ENCODE results near the gene MUC6.

The MUC6 gene

DNA sequence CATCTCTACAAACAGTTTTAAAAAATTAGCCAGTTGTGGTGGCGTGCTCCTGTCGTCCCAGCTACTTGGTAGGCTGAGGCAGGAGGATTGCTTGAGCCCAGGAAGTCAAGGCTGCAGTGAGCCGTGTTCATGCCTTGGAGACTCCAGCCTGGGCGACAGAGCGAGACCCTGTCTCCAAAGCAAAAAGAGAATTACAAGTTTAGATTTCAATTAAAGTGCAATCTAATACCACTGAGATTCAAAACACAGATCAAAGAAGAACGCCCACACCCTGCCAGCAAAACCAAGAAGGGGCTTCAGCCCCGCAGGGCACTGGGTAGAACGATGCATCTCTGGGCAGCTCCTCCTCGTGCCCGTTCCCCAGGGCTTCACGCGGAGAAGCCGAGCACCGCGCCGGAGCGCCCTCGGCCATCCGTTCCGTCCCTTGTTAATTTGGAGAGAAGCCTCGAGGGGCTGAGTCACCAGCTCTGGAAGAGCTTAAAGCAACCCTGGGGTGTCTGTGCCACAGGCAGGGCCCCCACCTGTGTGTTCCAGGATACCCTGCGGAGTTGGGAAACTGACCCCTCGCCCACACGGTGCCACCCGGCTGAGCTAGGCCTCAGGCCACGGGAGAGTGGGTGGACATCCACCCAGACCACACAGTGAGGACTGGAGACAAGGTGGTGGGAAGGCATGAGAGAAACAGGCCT is 63.9 kb downstream of the MUC6 start:
- DNase-seq = no peak
- no peak for TF ChIP-seq GATA1 (IDR thresholded peaks at IDR 0.05; ENCODE audit: low read depth, low read length)
- no peak for TF ChIP-seq POLR2A (IDR thresholded peaks at IDR 0.05; ENCODE audit: low read length)

DNA sequence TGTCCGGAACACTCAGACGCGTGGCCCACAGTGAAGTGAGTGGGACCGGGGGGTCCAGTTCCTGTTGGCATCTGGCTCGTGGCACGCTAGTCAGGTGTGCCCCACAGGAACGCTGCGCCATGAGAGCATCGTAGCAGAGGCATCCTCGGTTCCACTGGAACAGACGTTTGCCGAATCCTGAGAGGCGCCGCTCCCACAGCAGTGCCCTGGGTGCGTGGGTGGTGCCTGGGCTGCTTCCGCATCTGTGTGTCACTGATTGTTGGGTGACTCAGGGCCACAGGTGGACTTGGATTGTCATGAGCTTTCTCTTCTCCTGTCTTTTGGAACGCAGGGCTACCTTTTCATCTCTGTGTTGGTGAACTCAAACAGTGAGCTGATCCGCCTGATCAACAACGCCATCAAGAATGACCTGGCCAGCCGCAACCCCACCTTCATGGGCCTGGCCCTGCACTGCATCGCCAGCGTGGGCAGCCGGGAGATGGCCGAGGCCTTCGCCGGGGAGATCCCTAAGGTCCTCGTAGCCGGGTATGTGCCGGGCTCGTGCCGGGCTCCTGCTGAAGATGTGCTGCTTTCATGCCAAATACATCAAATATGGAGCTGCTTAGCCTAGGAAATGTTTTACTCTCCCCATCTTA is 64.7 kb downstream of the MUC6 start:
- no peak for DNase-seq
- TF ChIP-seq GATA1 (IDR thresholded peaks at IDR 0.05; ENCODE audit: low read depth, low read length) (no peak), POLR2A (IDR thresholded peaks at IDR 0.05; ENCODE audit: low read length) (no peak)

GRCh38 chr11:971092-971690 is 65.3 kb downstream of the MUC6 start:
- TF ChIP-seq GATA1 (IDR thresholded peaks at IDR 0.05; ENCODE audit: low read depth, low read length) (no peak), POLR2A (IDR thresholded peaks at IDR 0.05; ENCODE audit: low read length) (no peak)
- no peak for DNase-seq

DNA sequence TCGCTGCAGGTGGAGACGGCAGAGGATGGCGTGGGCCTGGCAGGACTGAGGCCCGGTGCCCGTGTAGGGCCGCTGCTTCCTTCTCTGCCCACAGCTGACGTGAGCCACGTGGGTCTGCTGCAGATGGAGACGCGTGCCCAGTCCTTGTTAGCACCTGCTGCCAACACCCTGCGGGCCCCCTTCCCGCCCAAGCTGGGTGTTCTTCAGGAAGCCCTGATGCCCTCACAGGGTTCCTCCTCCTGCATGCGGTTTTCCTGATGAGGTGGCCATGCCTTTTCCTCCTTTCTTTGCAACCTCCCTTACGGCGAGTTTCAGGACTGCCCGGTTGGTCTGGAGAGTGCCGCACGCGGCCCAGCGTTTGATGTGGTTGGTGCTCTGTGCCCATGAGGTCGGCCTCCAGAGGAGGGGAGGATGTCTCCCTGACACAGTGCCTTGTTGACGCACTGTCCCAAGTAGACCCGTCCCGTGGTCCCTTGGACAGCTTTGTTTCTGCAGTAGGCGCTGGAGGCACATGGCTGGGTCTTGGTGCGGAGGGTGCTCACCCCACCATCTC is 66.1 kb downstream of the MUC6 start:
- no peak for DNase-seq
- TF ChIP-seq GATA1 (IDR thresholded peaks at IDR 0.05; ENCODE audit: low read depth, low read length) = no peak
- no peak for TF ChIP-seq POLR2A (IDR thresholded peaks at IDR 0.05; ENCODE audit: low read length)

GRCh38 chr11:969651-970205 is 66.8 kb downstream of the MUC6 start:
- DNase-seq = no peak
- TF ChIP-seq GATA1 (IDR thresholded peaks at IDR 0.05; ENCODE audit: low read depth, low read length) = no peak
- no peak for TF ChIP-seq POLR2A (IDR thresholded peaks at IDR 0.05; ENCODE audit: low read length)

DNA sequence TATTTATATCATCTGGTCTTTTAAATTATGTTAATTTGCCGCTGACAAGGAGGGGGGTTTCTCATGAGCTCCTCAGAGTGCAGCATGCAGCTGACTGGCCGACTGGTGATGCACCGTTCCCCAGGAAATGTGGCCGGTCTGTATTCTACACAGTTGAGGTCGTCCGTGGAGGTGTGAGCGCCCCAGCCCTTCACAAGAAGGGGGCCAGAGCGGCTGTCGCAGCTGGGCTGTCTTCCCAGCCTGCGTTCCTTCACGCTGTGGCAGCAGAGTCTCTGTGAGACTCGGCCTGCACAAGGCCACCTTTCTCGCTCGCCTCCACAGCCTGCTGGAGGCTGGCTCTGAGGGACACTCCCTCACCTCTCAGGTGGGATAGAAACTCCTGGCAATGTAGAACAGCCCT is 67.7 kb downstream of the MUC6 start:
- TF ChIP-seq POLR2A (IDR thresholded peaks at IDR 0.05; ENCODE audit: low read length) = no peak
- no peak for TF ChIP-seq GATA1 (IDR thresholded peaks at IDR 0.05; ENCODE audit: low read depth, low read length)
- no peak for DNase-seq

- DNase-seq = no peak
- TF ChIP-seq POLR2A (IDR thresholded peaks at IDR 0.05; ENCODE audit: low read length) (no peak), GATA1 (IDR thresholded peaks at IDR 0.05; ENCODE audit: low read depth, low read length) (no peak)
Observed at GRCh38 chr11:967995-968751, 68.3 kb downstream of the MUC6 start.

DNA sequence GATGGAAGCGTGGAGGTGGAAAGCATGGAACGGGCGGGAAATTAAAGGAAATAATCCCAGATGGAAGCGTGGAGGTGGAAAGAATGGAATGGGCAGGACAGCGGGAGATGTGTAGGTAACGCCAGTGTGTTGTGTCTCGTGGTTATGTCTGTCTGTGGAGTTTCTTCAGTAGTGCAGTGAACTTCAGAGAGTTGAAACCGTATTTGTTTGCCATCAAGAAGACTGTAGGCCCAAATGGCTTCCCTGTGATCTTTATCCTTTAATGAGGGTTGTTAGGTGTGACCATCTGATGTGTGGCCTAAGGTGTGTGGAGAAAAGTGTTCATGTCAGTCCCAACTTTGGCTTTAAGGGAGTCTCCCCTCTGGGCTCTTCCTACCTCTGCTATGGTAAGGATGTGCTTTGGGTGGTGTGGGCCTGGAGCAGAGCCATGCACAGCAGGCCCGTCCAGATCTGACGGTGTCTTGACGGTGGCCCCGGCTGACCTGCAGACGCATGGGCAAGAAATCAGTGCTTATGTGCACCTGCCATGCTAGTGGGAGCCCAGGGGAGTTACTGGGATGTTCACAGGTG is 71.2 kb downstream of the MUC6 start:
- TF ChIP-seq GATA1 (IDR thresholded peaks at IDR 0.05; ENCODE audit: low read depth, low read length) (no peak), POLR2A (IDR thresholded peaks at IDR 0.05; ENCODE audit: low read length) (no peak)
- no peak for DNase-seq

GRCh38 chr11:963852-964251 is 72.7 kb downstream of the MUC6 start:
- DNase-seq = no peak
- TF ChIP-seq POLR2A (IDR thresholded peaks at IDR 0.05; ENCODE audit: low read length) (no peak), GATA1 (IDR thresholded peaks at IDR 0.05; ENCODE audit: low read depth, low read length) (no peak)
